Activated naive CD8-positive, alpha-beta T cell treated with anti-CD3 and anti-CD28 coated beads, Interleukin-2, amount 50 U/mL, for 16 hours (primary cell): ENCODE data around the gene KCNK16.

ENCODE experiments used
- DNase-seq: peaks from one replicate; pipeline ENCODE4 v3.0.0-alpha.2; 2020; ENCODE audit warnings: low read depth, low spot score

KCNK16 gene

DNA sequence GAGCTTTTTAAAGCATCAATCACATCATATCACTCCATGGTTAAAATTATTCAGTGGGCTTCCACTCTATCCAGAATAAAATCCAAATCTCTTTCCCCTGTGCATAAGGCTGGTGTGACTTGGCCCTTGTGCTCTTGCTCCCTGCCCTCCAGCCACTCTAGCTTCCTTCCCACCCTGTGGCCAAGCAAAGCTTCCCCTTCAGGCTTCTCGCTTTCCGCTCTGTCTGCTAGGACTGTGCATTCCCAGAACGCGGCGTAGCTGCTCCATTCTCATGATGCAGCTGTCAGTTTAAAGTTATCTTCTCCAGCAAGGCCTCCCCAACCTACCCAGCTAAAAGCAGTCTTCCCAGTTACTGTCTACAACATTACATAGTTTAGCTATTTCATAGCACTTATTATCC is 19.4 kb upstream of the KCNK16 start:
- no peak for DNase-seq

- no peak for DNase-seq
Observed at GRCh38 chr6:39341352-39341751, 18.9 kb upstream of the KCNK16 start.

- DNase-seq: no peak
Observed at GRCh38 chr6:39339868-39340550, 17.5 kb upstream of the KCNK16 start.

DNA sequence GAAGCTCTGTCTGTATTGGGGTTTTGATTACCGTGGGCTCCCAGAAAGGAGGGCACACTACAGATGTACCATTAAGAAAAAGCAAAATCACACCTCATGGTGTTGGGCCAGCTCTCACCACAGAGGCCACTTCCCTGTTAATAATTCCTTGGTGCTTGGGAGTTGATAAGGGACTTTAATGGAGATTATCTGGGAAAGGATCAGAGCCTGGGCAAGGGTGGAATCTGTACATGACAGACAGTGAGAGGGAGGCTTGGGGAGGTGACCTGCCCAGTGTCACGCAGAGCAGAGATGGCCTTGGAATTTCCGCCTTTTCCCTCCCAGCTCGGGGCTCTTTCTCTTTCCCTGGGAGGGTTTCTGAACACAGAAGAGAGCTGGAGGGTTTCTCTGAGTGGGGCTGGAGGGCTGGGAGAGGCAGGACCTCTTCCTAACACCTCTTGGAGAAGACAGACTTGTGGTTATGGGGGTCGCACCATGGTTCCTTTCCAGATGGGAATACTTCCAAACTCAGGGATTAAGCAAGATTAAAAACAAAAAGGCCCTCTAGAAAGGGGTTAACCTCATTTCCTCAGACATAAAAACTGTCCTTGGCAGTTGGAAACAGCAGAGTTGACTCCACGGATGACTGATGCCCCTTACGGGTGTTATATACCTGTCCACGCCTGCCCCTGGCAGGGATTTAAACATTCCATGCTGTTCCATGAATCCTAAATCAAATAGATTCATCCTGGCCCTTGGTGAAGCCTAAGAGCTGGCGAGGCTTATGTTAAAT is 16.8 kb upstream of the KCNK16 start:
- no peak for DNase-seq

- no peak for DNase-seq
Observed at GRCh38 chr6:39338397-39338796, 15.9 kb upstream of the KCNK16 start.

DNA sequence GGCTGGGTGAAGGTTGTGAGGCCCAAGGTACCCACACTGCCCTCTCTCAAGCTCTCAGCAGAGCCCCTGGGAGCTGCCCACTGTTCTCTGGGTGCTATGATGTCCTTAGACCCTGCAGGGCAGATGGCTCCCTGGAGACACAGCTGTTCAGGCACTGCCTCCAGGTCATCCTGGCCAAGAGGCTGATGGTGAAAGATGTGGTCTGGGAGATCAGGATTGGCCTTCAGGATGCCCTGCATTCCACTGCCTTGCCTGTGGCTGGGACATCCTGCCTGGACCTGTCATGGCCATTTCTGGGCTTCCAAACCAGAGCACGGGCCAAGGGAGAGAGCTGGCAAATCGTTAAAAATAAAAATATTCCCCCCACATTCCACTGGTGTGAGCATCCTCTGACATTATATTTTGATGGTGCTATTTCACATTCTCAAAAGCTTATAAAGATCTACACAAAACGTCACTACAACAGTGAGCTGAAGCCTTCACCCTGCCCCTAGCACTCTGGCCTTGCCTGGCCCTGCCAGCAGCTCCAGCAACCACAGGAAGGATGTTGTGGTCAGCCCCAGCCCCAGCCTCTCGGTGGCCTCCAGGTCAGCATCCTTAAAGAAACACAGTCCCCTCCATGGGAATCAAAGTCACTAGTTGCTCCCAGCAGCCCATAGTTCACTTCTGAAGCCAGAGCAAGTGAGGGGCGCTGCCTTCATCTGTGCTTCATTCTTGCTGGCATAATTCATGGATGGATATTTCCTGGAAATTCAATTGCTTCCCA is 13.5 kb upstream of the KCNK16 start:
- DNase-seq: no peak

GRCh38 chr6:39333644-39334438 is 11.3 kb upstream of the KCNK16 start:
- no peak for DNase-seq

DNA sequence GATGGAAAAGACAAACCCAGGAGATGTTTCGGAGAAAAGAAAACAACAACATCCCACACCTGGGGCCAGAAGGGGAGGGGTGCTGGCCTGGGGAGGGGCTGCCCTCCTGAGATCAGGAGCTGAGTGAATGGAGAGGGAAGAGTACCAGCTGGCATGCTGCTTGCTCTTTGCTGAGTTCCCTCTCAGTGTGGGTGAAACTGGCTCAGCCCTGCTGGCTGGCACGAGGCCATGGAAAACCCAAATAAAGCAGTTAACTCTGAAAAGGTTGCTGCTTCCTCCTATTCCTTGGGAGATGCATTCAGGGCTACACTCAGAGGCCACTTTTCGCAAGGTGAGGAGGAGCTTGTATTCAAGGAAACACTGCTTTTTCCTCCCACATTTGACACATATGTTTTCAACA is 8.0 kb upstream of the KCNK16 start:
- no peak for DNase-seq

- DNase-seq: no peak
Observed at GRCh38 chr6:39330057-39330456, 7.6 kb upstream of the KCNK16 start.

GRCh38 chr6:39328066-39328465 is 5.6 kb upstream of the KCNK16 start:
- DNase-seq: no peak

DNA sequence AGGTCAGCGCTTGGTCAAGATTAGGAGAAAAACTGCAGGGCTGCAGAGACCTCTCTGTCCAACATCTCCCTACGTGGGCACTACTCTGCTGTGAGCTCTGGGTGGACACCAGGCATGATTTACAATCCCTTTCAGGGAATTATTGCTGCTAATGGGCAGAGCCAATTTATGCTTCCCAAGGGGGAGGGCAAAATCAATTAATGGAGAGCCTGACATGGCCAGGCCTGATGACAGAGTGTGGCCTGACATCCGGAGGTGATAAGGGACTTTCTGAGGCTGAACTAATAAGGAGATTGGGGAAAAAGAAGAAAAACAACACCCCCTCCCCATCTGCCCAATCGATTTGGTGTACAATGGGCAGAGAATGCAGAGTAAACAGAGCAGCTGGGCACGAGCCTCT is 5.0 kb upstream of the KCNK16 start:
- DNase-seq: no peak

GRCh38 chr6:39321761-39322160 is 741 bp downstream of the KCNK16 start:
- no peak for DNase-seq

DNA sequence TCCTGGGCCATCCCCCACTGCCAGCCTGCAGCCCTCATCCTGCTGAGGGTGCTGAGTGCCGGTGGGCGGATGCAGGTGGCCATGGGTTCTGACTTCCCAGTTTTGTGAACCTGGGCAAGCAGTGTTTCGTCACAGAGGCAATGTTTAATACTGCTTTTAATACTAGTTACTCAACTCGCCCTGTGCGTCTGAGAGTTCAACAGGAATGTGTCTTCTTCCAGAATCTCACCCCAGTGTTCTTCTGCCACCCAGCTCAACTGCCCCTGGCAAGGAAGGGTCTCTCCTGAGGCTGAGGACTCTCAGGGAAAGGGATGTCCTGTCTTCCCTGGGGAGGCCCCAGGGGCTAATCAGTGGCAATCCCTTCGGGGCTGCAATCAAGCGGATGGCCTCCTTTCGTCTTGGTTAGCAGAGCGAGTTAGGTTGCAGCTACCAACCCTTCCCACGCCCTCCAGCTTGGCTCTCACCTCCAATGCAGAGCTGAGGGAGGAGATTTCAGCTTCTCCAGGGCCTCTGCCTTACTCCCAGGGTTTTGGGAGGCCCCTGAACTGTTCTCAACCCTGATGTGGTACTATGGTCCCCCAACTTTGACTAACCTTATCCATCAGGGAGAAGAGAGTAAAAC is 2.0 kb downstream of the KCNK16 start:
- no peak for DNase-seq

DNA sequence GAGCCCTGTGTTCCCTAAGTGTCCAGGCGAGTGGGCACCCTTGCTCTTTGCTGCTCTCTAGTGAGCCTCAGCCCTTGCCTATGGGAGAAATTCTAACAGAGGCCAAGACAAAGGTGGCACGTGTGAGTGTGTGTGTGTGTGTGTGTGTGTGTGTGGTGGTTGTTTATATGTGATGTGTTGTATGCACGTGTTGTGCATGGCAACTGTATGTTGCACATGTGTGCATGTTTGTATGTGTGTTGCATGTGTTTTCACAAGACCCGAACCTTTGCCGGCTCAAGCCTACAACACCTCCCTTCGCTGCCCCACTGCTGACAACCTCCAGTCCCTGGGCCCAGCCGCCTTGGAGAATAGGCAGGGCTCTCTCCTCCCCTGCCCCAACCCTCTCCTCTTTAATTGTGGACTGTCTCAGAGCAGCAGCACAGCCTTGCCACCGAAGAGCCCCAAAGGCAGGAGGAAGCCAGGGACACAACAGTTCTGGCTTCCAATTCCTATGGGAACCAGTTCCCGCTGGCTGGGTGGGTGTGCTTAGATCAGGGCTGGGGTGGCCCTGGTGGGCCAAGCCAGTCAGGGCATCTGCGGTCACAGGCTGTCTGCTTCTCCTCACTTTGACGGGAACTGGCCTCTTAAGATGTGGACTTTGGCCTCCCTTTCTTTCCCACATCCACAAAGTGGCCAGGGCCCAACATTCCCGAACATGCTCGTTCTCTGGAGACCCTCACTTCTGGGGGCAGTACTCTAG is 2.7 kb downstream of the KCNK16 start:
- DNase-seq: no peak

- no peak for DNase-seq
Observed at GRCh38 chr6:39317256-39317655, 5.2 kb downstream of the KCNK16 start.

- no peak for DNase-seq
Observed at GRCh38 chr6:39314273-39314795, 8.2 kb downstream of the KCNK16 start, which contains the start of gene KCNK17. KCNK17 (minus strand) TSS chr6:39314419; CDS start chr6:39314320, 99 bp downstream.

- no peak for DNase-seq
Observed at GRCh38 chr6:39313526-39314272, 8.8 kb downstream of the KCNK16 start.

GRCh38 chr6:39312912-39313525 is 9.5 kb downstream of the KCNK16 start:
- DNase-seq: no peak

DNA sequence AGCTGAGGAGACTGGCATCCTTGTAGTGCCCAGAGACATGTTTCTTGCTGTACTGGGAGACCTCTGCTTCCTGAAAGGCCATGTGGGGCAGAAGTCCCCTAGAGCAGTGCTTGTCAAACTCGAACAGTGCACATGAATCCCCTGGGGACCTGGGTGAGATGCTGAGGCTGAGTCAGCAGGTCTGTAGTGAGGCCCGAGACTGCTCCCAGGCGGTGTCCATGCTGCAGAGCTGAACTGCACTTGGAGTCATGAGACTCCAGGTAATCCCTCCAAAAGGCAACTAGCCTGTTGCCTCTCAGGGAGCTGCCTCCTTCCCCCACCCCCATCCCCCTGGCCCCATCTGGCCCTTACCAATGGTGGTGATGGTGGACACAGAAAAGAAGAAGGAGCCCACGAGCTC is 12.0 kb downstream of the KCNK16 start:
- DNase-seq: no peak
